Subcutaneous adipose tissue (tissue), 4 donors: ENCODE measurements around the gene POU4F1. TPM values are rescaled to one million over a fixed set of nuclear protein-coding genes. Genes with fewer than 3 reads are reported as not detected.

Experiments
- total RNA-seq, 4 donors: library from RNA; depleted of rRNA; stranded (reverse); fragments of >200 nt; gene quantifications; one replicate each; pipeline ENCODE4 v1.1.0, GENCODE V29; 2016
- TF ChIP-seq, protein P1 (sequence below): fragments of 450-650 bp; IDR thresholded peaks from one replicate; pipeline ENCODE4 v1.5.1; 2016; ENCODE audit warnings: low read depth, mild to moderate bottlenecking, control low read depth, antibody characterized with exemption, moderate library complexity

The POU4F1 gene
- total RNA-seq, 4 donors from 2014 or later: not detected

GRCh38 chr13:78631077-78631476 is 27.7 kb upstream of the POU4F1 start:
- TF ChIP-seq, protein P1, sequence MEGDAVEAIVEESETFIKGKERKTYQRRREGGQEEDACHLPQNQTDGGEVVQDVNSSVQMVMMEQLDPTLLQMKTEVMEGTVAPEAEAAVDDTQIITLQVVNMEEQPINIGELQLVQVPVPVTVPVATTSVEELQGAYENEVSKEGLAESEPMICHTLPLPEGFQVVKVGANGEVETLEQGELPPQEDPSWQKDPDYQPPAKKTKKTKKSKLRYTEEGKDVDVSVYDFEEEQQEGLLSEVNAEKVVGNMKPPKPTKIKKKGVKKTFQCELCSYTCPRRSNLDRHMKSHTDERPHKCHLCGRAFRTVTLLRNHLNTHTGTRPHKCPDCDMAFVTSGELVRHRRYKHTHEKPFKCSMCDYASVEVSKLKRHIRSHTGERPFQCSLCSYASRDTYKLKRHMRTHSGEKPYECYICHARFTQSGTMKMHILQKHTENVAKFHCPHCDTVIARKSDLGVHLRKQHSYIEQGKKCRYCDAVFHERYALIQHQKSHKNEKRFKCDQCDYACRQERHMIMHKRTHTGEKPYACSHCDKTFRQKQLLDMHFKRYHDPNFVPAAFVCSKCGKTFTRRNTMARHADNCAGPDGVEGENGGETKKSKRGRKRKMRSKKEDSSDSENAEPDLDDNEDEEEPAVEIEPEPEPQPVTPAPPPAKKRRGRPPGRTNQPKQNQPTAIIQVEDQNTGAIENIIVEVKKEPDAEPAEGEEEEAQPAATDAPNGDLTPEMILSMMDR: no peak

GRCh38 chr13:78630511-78630910 is 27.2 kb upstream of the POU4F1 start:
- TF ChIP-seq, protein P1: no peak

GRCh38 chr13:78625384-78625783 is 22.0 kb upstream of the POU4F1 start:
- TF ChIP-seq, protein P1: no peak

GRCh38 chr13:78623132-78623531 is 19.8 kb upstream of the POU4F1 start:
- TF ChIP-seq, protein P1: no peak

DNA sequence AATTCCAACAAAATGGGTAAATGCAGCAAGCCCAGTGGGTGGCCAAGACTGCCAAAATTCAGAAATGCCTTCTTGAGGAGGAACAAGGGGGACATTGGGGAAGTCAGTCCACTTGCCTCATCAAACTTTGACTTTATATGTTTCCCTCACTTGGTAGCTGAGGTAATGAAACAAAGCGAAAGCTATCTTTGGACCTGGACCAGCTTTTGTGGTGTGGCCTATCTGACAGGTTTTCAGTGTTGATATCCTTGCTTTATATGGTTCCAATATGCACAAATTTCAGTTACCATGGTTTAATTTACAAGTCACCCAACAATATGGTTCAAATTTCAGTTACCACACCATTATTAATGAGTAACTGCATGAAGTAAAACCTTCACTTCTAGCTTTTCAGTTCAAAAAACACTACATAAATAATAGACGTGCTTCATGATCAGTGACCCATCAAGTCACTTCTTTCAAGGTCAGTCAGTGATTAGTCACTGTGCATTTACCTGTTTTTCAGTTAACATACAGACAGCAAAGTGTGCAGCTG is 17.7 kb upstream of the POU4F1 start:
- TF ChIP-seq, protein P1: no peak

DNA sequence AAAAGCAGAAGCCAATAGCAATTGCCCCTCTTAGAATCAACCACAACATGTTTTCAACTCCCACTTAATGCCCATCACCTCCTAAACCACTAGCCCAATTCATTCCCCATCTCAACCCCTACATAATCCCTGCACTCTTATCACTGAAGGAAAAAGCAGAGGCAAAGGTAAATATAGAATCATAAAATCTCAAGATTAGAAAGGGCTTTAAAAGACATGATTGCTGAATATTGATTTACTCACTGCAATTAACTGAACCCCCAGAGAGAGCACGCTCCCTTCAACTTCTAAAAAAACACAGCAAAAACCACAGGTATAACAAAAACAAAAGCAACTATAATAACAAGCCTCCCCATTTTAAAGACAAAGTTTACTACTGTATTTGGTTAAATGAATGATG is 15.1 kb upstream of the POU4F1 start:
- TF ChIP-seq, protein P1: no peak

GRCh38 chr13:78611040-78611439 is 7.7 kb upstream of the POU4F1 start:
- TF ChIP-seq, protein P1: no peak
